Activated CD4-positive, alpha-beta memory T cell treated with anti-CD3 and anti-CD28 coated beads for 36 hours (primary cell): ENCODE results near the gene METTL2A. TPM values are rescaled to one million over a fixed set of nuclear protein-coding genes. Genes with fewer than 3 reads are reported as not detected.

Experiments used
- total RNA-seq, 2 experiments: library from RNA; stranded (reverse); gene quantifications; one replicate each; pipeline ENCODE4 v1.2.3, GENCODE V29; 2021

The METTL2A gene
- total RNA-seq, 2 experiments from 2014 or later, result 26.6 to 27.4 TPM

Other genes with a start within 250 kb of the METTL2A start
- gene EFCAB3, start 43.3 kb upstream of the METTL2A start, total RNA-seq, result not detected
- 10 to 100 TPM; 30.7 to 31.6 TPM for gene TLK2, start 54.9 kb downstream of the METTL2A start, total RNA-seq
- gene MRC2, start 203.8 kb downstream of the METTL2A start, total RNA-seq, result 10 to 100 TPM; 11.2 to 12.5 TPM